GM15510 (cell line): ENCODE measurements around the gene OLFML2A.

Experiments used
- POLR2A ChIP-seq: IDR thresholded peaks from 3 replicates; pipeline ENCODE4 v1.6.1; 2011; ENCODE audit warnings: borderline replicate concordance; ENCODE audit not compliant: insufficient read length; ENCODE audit errors: extremely low read depth

The OLFML2A gene

GRCh38 chr9:124776954-124777648, at the start of gene OLFML2A:
OLFML2A (plus strand) TSS chr9:124777133; CDS start chr9:124777271, 138 bp downstream.
- TF ChIP-seq POLR2A = no peak

- TF ChIP-seq POLR2A = no peak
Observed at GRCh38 chr9:124730772-124731171, 46.2 kb upstream of the OLFML2A start.

GRCh38 chr9:124733964-124734740, 42.8 kb upstream of the OLFML2A start:
- TF ChIP-seq POLR2A = no peak

- TF ChIP-seq POLR2A = no peak
Observed at GRCh38 chr9:124735121-124735520, 41.8 kb upstream of the OLFML2A start.

- TF ChIP-seq POLR2A = no peak
Observed at GRCh38 chr9:124739360-124739759, 37.6 kb upstream of the OLFML2A start.

- TF ChIP-seq POLR2A = no peak
Observed at GRCh38 chr9:124741149-124741548, 35.8 kb upstream of the OLFML2A start.

GRCh38 chr9:124741662-124742061, 35.3 kb upstream of the OLFML2A start:
- no peak for TF ChIP-seq POLR2A

- TF ChIP-seq POLR2A = no peak
Observed at GRCh38 chr9:124742940-124743339, 34.0 kb upstream of the OLFML2A start.

GRCh38 chr9:124743686-124744348, 33.1 kb upstream of the OLFML2A start:
- no peak for TF ChIP-seq POLR2A

- TF ChIP-seq POLR2A = no peak
Observed at GRCh38 chr9:124747065-124747464, 29.9 kb upstream of the OLFML2A start.

- no peak for TF ChIP-seq POLR2A
Observed at GRCh38 chr9:124749284-124749683, 27.6 kb upstream of the OLFML2A start.

- no peak for TF ChIP-seq POLR2A
Observed at GRCh38 chr9:124749781-124750180, 27.2 kb upstream of the OLFML2A start.

GRCh38 chr9:124752967-124753366, 24.0 kb upstream of the OLFML2A start:
- no peak for TF ChIP-seq POLR2A

- TF ChIP-seq POLR2A = no peak
Observed at GRCh38 chr9:124754289-124754688, 22.6 kb upstream of the OLFML2A start.

- TF ChIP-seq POLR2A = no peak
Observed at GRCh38 chr9:124755061-124755460, 21.9 kb upstream of the OLFML2A start.
